A549 (cell line): ENCODE results near the gene PHB1. TPM values are rescaled to one million over a fixed set of nuclear protein-coding genes. Genes with fewer than 3 reads are reported as not detected.

Experiments used
- ATAC-seq, 2 experiments: fragments of 200-7000 bp in 1 of 2; fragments of >200 bp in 1 of 2; cut with Nextera tagmentation in 1 of 2; cut with Tn5 transposase in 1 of 2; 3 replicates each; pipeline versions ENCODE4 v1.8.0 to v1.9.1; 2018 to 2020; ENCODE audit warnings: mild to moderate bottlenecking in 1 of 2, moderate library complexity in 1 of 2
- CTCF ChIA-PET: fragments of 300-600 bp; sonication (Branson Sonifier 250); formaldehyde crosslinking; extraction: SDS; loops from one replicate; lab custom pipeline; 2021; ENCODE audit warnings: antibody characterized with exemption, inconsistent platforms; lab: Yijun Ruan, JAX
- POLR2A ChIA-PET: fragments of 350-600 bp; formaldehyde crosslinking; extraction: SDS; loops from one replicate; lab custom pipeline; 2021; ENCODE audit warnings: antibody characterized with exemption, inconsistent platforms; lab: Yijun Ruan, JAX
- DNase-seq, 2 experiments: peaks; one replicate each; pipeline versions ENCODE4 v3.0.0 to v3.0.0-alpha.2; 2011 to 2016; ENCODE audit warnings: low read depth in 1 of 2, low spot score in 1 of 2
- FAIRE-seq: peaks from 2 replicates; lab custom pipeline; 2011; peaks lifted over from hg19 to GRCh38; lab: Jason Lieb, UNC
- H3K27ac ChIP-seq, 2 experiments: fragments of >200 bp; sonication (Bioruptor Twin); formaldehyde crosslinking; 3 replicates each; pipeline ENCODE4 v1.5.1; 2016 to 2017
- H3K4me1 ChIP-seq: fragments of >200 bp; sonication (Bioruptor Twin); formaldehyde crosslinking; 3 replicates; pipeline ENCODE4 v1.6.1; 2016
- H3K4me2 ChIP-seq: fragments of >200 bp; sonication (Bioruptor Twin); formaldehyde crosslinking; 3 replicates; pipeline ENCODE4 v1.6.1; 2016
- H3K4me3 ChIP-seq: fragments of >200 bp; sonication (Bioruptor Twin); formaldehyde crosslinking; 3 replicates; pipeline ENCODE4 v1.5.1; 2016
- H3K9me3 ChIP-seq: fragments of >200 bp; sonication (Bioruptor Twin); formaldehyde crosslinking; 3 replicates; pipeline ENCODE4 v1.6.1; 2016
- BHLHE40 ChIP-seq: IDR thresholded peaks from 2 replicates; pipeline ENCODE4 v1.6.1; 2012; ENCODE audit warnings: low read depth, low read length, inconsistent platforms
- CHD2 ChIP-seq: fragments of 150-350 bp; IDR thresholded peaks from 2 replicates; pipeline ENCODE4 v1.6.1; 2014; ENCODE audit warnings: low read length; ENCODE audit not compliant: partially characterized antibody
- HOXB5 ChIP-seq: fragments of 250-450 bp; sonication (Bioruptor Pico); IDR thresholded peaks from 2 replicates; pipeline ENCODE4 v1.5.0; 2020; ENCODE audit warnings: mild to moderate bottlenecking, moderate library complexity
- MAFK ChIP-seq: fragments of 450-650 bp; IDR thresholded peaks from 2 replicates; pipeline ENCODE4 v1.6.1; 2014; ENCODE audit not compliant: partially characterized antibody
- MAZ ChIP-seq: fragments of 150-350 bp; IDR thresholded peaks from 2 replicates; pipeline ENCODE4 v1.6.1; 2014; ENCODE audit warnings: antibody characterized with exemption, low read depth, low read length, borderline replicate concordance
- MYC ChIP-seq: IDR thresholded peaks from 2 replicates; pipeline ENCODE4 v1.6.1; 2012; ENCODE audit warnings: mild to moderate bottlenecking, inconsistent platforms, low read length, improper control_type of control experiment, borderline replicate concordance
- RCOR1 ChIP-seq: fragments of 150-350 bp; IDR thresholded peaks from 2 replicates; pipeline ENCODE4 v1.6.1; 2014; ENCODE audit warnings: antibody characterized with exemption, low read length, low read depth
- ZFP36 ChIP-seq: fragments of 450-650 bp; IDR thresholded peaks from 2 replicates; pipeline ENCODE4 v1.6.1; 2014; ENCODE audit warnings: borderline replicate concordance; ENCODE audit not compliant: partially characterized antibody
- ZNF302 ChIP-seq: fragments of 250-450 bp; sonication (Bioruptor Pico); IDR thresholded peaks from 2 replicates; pipeline ENCODE4 v1.9.0; 2021; ENCODE audit warnings: inconsistent platforms, mild to moderate bottlenecking, moderate library complexity
- WGBS: methylation state at CpG from one replicate; pipeline ENCODE4 v1.1.6; 2017; ENCODE audit errors: missing lambda C conversion rate; 5-methylcytosine and 5-hydroxymethylcytosine counted together
- polyA plus RNA-seq, 4 experiments: library from polyadenylated mRNA; depleted of rRNA in 3 of 4; stranded (reverse); fragments of >200 nt; fragmentation: RNase III in 1 of 4; extraction: RNeasy Plus Mini Kit Qiagen cat#74134 plus additional on column Dnase treatment in 1 of 4; gene quantifications; 2 replicates in 3 of 4; 3 replicates in 1 of 4; pipeline ENCODE4 v1.2.3, GENCODE V29; 2011 to 2017
- TF ChIP-seq, protein P1 (sequence below): IDR thresholded peaks from 2 replicates; pipeline ENCODE4 v1.6.1; 2012
- TF ChIP-seq, protein P2 (sequence below): fragments of 200-600 bp; sonication (generic); IDR thresholded peaks from 2 replicates; pipeline ENCODE4 v1.6.1; 2016; ENCODE audit warnings: antibody characterized with exemption, mild to moderate bottlenecking, moderate library complexity
- TF ChIP-seq, protein P3 (sequence below): fragments of 450-650 bp; IDR thresholded peaks from 2 replicates; pipeline ENCODE4 v1.6.1; 2014; ENCODE audit warnings: antibody characterized with exemption
- TF ChIP-seq, protein P4 (sequence below): fragments of >200 bp; sonication (Bioruptor Twin); formaldehyde crosslinking; IDR thresholded peaks from 3 replicates; pipeline ENCODE4 v1.6.1; 2016
- TF ChIP-seq, protein P5 (sequence below): fragments of >200 bp; sonication (Bioruptor Twin); formaldehyde crosslinking; IDR thresholded peaks from 3 replicates; pipeline ENCODE4 v1.5.1; 2016

Gene PHB1
- polyA plus RNA-seq, 2 of the 4 experiments (the other 2 are of a cell fraction), result 432 to 480 TPM

DNA sequence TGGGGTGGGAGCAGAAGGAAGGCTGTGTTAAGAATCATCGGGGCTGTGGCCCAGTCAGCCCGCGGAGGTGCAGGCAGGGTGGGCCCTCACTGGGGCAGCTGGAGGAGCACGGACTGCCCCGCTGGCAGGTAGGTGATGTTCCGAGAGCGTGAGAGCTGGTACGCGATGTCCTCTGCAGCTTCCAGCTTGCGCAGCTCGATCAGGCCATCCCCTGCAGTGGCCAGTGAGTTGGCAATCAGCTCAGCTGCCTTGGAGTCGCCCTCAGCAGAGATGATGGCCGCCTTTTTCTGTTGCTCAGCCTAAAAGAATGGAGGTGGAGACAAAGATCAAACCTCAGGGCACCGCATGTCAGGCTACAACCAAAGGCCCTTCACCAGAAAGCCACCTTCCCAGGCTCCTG is 9.8 kb downstream of the PHB1 start (continued):
- TF ChIP-seq, protein P1, sequence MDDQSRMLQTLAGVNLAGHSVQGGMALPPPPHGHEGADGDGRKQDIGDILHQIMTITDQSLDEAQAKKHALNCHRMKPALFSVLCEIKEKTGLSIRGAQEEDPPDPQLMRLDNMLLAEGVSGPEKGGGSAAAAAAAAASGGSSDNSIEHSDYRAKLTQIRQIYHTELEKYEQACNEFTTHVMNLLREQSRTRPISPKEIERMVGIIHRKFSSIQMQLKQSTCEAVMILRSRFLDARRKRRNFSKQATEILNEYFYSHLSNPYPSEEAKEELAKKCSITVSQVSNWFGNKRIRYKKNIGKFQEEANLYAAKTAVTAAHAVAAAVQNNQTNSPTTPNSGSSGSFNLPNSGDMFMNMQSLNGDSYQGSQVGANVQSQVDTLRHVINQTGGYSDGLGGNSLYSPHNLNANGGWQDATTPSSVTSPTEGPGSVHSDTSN, result no peak
- TF ChIP-seq, protein P2, sequence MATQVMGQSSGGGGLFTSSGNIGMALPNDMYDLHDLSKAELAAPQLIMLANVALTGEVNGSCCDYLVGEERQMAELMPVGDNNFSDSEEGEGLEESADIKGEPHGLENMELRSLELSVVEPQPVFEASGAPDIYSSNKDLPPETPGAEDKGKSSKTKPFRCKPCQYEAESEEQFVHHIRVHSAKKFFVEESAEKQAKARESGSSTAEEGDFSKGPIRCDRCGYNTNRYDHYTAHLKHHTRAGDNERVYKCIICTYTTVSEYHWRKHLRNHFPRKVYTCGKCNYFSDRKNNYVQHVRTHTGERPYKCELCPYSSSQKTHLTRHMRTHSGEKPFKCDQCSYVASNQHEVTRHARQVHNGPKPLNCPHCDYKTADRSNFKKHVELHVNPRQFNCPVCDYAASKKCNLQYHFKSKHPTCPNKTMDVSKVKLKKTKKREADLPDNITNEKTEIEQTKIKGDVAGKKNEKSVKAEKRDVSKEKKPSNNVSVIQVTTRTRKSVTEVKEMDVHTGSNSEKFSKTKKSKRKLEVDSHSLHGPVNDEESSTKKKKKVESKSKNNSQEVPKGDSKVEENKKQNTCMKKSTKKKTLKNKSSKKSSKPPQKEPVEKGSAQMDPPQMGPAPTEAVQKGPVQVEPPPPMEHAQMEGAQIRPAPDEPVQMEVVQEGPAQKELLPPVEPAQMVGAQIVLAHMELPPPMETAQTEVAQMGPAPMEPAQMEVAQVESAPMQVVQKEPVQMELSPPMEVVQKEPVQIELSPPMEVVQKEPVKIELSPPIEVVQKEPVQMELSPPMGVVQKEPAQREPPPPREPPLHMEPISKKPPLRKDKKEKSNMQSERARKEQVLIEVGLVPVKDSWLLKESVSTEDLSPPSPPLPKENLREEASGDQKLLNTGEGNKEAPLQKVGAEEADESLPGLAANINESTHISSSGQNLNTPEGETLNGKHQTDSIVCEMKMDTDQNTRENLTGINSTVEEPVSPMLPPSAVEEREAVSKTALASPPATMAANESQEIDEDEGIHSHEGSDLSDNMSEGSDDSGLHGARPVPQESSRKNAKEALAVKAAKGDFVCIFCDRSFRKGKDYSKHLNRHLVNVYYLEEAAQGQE, result no peak
- TF ChIP-seq ZFP36, result no peak

DNA sequence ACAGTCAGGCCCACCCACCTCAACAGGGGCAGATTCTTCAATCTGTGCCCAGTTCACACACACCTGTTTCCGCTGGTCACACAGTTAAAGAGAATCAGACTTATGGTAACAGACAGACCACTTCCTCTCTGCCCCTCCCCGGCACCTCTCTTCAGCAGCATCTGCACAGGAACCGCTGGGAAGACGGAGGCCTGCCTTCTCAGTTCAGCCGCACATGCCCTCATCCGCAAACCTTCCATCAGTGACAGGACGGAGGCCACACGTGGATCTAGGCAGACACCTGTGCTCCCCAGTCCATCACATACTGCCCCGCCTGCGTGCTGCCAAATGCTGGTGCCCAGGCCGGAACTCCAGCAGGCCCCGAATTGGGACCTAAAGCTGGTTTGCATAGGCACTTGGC is 10.3 kb downstream of the PHB1 start:
- WGBS, result 92% methylated on average over 12 of the region's 12 CpGs
- ChIA-PET POLR2A (no interaction called here), CTCF (interaction anchor here (22.7 kb wide), 1 partner anchor 159 kb away, joined by 563 read pairs; no protein-coding TSS in a partner anchor)
- H3K9me3 ChIP-seq, result no peaks in the 10 kb centered on the region
- ATAC-seq (no peak), DNase-seq (no peak), FAIRE-seq (no peak)
- no peak overlapping the region; a peak in 1 of 6 replicates for H3K27ac ChIP-seq
- H3K4me3 ChIP-seq, result no peak overlapping the region
- H3K4me2 ChIP-seq, result no peak overlapping the region
- H3K4me1 ChIP-seq, result peaks cover 8% of the 10 kb centered on the region; the same call in 2 of the 3 replicates
- TF ChIP-seq HOXB5 (CRISPR knock-in tag), result no peak
- TF ChIP-seq, protein P3, sequence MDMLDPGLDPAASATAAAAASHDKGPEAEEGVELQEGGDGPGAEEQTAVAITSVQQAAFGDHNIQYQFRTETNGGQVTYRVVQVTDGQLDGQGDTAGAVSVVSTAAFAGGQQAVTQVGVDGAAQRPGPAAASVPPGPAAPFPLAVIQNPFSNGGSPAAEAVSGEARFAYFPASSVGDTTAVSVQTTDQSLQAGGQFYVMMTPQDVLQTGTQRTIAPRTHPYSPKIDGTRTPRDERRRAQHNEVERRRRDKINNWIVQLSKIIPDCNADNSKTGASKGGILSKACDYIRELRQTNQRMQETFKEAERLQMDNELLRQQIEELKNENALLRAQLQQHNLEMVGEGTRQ, result no peak
- TF ChIP-seq, protein P4, sequence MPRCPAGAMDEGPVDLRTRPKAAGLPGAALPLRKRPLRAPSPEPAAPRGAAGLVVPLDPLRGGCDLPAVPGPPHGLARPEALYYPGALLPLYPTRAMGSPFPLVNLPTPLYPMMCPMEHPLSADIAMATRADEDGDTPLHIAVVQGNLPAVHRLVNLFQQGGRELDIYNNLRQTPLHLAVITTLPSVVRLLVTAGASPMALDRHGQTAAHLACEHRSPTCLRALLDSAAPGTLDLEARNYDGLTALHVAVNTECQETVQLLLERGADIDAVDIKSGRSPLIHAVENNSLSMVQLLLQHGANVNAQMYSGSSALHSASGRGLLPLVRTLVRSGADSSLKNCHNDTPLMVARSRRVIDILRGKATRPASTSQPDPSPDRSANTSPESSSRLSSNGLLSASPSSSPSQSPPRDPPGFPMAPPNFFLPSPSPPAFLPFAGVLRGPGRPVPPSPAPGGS, result no peak
- no peak for TF ChIP-seq RCOR1
- TF ChIP-seq, protein P2, result no peak
- TF ChIP-seq BHLHE40, result no peak
- no peak for TF ChIP-seq ZNF302 (CRISPR knock-in tag)
- no peak for TF ChIP-seq MAFK
- no peak for TF ChIP-seq MYC
- TF ChIP-seq CHD2, result no peak
- no peak for TF ChIP-seq MAZ
- TF ChIP-seq, protein P5, sequence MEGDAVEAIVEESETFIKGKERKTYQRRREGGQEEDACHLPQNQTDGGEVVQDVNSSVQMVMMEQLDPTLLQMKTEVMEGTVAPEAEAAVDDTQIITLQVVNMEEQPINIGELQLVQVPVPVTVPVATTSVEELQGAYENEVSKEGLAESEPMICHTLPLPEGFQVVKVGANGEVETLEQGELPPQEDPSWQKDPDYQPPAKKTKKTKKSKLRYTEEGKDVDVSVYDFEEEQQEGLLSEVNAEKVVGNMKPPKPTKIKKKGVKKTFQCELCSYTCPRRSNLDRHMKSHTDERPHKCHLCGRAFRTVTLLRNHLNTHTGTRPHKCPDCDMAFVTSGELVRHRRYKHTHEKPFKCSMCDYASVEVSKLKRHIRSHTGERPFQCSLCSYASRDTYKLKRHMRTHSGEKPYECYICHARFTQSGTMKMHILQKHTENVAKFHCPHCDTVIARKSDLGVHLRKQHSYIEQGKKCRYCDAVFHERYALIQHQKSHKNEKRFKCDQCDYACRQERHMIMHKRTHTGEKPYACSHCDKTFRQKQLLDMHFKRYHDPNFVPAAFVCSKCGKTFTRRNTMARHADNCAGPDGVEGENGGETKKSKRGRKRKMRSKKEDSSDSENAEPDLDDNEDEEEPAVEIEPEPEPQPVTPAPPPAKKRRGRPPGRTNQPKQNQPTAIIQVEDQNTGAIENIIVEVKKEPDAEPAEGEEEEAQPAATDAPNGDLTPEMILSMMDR, result no peak
